ENCODE measurements around the gene ADAMTS12. TPM values are rescaled to one million over a fixed set of nuclear protein-coding genes. Genes with fewer than 3 reads are reported as not detected.

The ADAMTS12 gene
- total and polyA plus RNA-seq, 10 of the 15 experiments (the other 5 are each of a cell fraction or from before 2014, with no cell fraction given) = 0.11 to 35.8 (median 20.7) TPM

DNA sequence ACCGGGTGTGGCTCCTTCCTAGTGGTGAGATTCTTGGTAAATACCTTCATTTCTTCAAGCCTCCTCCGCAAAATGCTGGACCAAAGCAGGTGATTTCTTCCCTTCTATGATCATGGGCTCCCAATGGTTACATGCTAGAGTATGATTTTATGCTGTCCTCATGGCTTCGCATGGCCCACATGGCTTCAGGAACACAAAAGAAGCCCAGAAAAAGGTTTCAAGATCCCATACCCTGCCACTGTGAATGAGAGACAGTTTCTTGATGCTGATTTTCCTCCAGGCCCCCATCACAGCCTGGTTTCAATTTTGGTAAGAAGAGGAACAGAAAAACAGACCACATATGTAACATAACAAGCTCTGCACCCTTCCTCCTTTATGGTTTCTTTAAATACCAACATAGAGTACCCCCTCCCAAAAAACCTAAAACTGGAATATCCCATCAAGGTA is 42.0 kb upstream of the ADAMTS12 start:
- SMC1A ChIA-PET (ENCODE audit: uncharacterized antibody, unreplicated experiment) = interaction anchor here (0.7 to 7.4 kb wide), 42 partner anchors 11 to 767 kb away, joined by 3 to 80 read pairs (median 5); partner anchors contain the start of genes ADAMTS12 and TARS1
- peak overlapping the region; percentile 55 for H2AFZ ChIP-seq (ENCODE audit: control insufficient read depth, low read depth, low read length)
- DNase-seq (ENCODE audit: low read depth, low spot score) = peak; percentile 77
- TF ChIP-seq, protein P1, sequence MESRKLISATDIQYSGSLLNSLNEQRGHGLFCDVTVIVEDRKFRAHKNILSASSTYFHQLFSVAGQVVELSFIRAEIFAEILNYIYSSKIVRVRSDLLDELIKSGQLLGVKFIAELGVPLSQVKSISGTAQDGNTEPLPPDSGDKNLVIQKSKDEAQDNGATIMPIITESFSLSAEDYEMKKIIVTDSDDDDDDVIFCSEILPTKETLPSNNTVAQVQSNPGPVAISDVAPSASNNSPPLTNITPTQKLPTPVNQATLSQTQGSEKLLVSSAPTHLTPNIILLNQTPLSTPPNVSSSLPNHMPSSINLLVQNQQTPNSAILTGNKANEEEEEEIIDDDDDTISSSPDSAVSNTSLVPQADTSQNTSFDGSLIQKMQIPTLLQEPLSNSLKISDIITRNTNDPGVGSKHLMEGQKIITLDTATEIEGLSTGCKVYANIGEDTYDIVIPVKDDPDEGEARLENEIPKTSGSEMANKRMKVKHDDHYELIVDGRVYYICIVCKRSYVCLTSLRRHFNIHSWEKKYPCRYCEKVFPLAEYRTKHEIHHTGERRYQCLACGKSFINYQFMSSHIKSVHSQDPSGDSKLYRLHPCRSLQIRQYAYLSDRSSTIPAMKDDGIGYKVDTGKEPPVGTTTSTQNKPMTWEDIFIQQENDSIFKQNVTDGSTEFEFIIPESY (IDR thresholded peaks at IDR 0.05) = no peak
- no peak for TF ChIP-seq LARP7 (IDR thresholded peaks at IDR 0.05)
- TF ChIP-seq TCF12 (IDR thresholded peaks at IDR 0.05; ENCODE audit: low read depth, low read length) = peak; percentile 85
- TF ChIP-seq SMAD5 (IDR thresholded peaks at IDR 0.05; ENCODE audit: low read depth) = no peak
- TF ChIP-seq BRCA1 (IDR thresholded peaks at IDR 0.05; ENCODE audit: low read depth, low read length) = no peak
- TF ChIP-seq NFXL1 (IDR thresholded peaks at IDR 0.05; ENCODE audit: borderline replicate concordance) = no peak
- TF ChIP-seq BHLHE40 (IDR thresholded peaks at IDR 0.05; ENCODE audit: borderline replicate concordance in 1 of 2, low read depth in 2 of 2, low read length in 1 of 2) = peak; percentile 57 to 64; a peak in 2 of 4 replicates
- TF ChIP-seq SIN3A (IDR thresholded peaks at IDR 0.05; ENCODE audit: low read depth, low read length) = no peak
- TF ChIP-seq TARDBP (IDR thresholded peaks at IDR 0.05; ENCODE audit: borderline replicate concordance) = no peak
- TF ChIP-seq BACH1 (IDR thresholded peaks at IDR 0.05; ENCODE audit: borderline replicate concordance) = peak; percentile 60; the same call in 1 of the 2 replicates
- TF ChIP-seq KAT2A (conservative IDR thresholded peaks at IDR 0.05; ENCODE audit: control insufficient read depth, low read depth, low read length) = no peak
- TF ChIP-seq SREBF2 (IDR thresholded peaks at IDR 0.05; ENCODE audit: low read length) = no peak
- peak; percentile 47; the same call in 1 of the 2 replicates for TF ChIP-seq ATF7 (IDR thresholded peaks at IDR 0.05; ENCODE audit: low read depth)
- no peak for TF ChIP-seq KLF5 (IDR thresholded peaks at IDR 0.05; ENCODE audit: partially characterized antibody)
- no peak for TF ChIP-seq HCFC1 (IDR thresholded peaks at IDR 0.05; ENCODE audit: low read length)
- peak in 1 of 2 experiments; percentile 65; a peak in 1 of 4 replicates for TF ChIP-seq ETV6 (conservative IDR thresholded peaks at IDR 0.05 in 1 of 2, IDR thresholded peaks at IDR 0.05 in 1 of 2; ENCODE audit: borderline replicate concordance in 1 of 2, low read depth in 1 of 2)
- TF ChIP-seq CREB1 (IDR thresholded peaks at IDR 0.05; ENCODE audit: low read depth) = 0 out of 2 replicates have a peak, but pooled peaks have one; percentile 42
- TF ChIP-seq ZNF622 (IDR thresholded peaks at IDR 0.05) = no peak
- 0 out of 2 replicates have a peak, but pooled peaks have one; percentile 67 for TF ChIP-seq STAT3 (IDR thresholded peaks at IDR 0.05; ENCODE audit: low read depth, low read length)
- TF ChIP-seq, protein P2, sequence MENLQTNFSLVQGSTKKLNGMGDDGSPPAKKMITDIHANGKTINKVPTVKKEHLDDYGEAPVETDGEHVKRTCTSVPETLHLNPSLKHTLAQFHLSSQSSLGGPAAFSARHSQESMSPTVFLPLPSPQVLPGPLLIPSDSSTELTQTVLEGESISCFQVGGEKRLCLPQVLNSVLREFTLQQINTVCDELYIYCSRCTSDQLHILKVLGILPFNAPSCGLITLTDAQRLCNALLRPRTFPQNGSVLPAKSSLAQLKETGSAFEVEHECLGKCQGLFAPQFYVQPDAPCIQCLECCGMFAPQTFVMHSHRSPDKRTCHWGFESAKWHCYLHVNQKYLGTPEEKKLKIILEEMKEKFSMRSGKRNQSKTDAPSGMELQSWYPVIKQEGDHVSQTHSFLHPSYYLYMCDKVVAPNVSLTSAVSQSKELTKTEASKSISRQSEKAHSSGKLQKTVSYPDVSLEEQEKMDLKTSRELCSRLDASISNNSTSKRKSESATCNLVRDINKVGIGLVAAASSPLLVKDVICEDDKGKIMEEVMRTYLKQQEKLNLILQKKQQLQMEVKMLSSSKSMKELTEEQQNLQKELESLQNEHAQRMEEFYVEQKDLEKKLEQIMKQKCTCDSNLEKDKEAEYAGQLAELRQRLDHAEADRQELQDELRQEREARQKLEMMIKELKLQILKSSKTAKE (IDR thresholded peaks at IDR 0.05; ENCODE audit: low read depth, poor library complexity, severe bottlenecking) = peak; percentile 57
- TF ChIP-seq NR2C1 (IDR thresholded peaks at IDR 0.05) = no peak
- no peak for TF ChIP-seq POLR2A (IDR thresholded peaks at IDR 0.05; ENCODE audit: low read depth, low read length)

More for the DNA sequence above, 42.0 kb upstream of the ADAMTS12 start:
- in situ Hi-C loops (cut with MboI) (loop anchor here (5.0 kb wide), 1 partner anchor 491 kb away; the partner anchor contains the start of gene TARS1), intact Hi-C loops (cut with micrococcal nuclease; ENCODE audit: unreplicated experiment) (loop anchor here (1.0 to 2.0 kb wide), 6 partner anchors 83 to 497 kb away; partner anchors contain the start of gene TARS1)
- H3K79me2 ChIP-seq (ENCODE audit: control insufficient read depth, insufficient read depth, low read length) = no peaks in the 10 kb centered on the region
- no peaks in the 10 kb centered on the region; a peak in 1 of 4 replicates for H3K27me3 ChIP-seq (replicated peaks in 1 of 2; ENCODE audit: control insufficient read depth in 2 of 2, insufficient read depth in 2 of 2, low read length in 1 of 2)
- RAD21 ChIA-PET (ENCODE audit: unreplicated experiment) = interaction anchor here (0.7 to 8.8 kb wide), 37 partner anchors 8 to 501 kb away, joined by 3 to 111 read pairs (median 5); partner anchors contain the start of genes ADAMTS12 and TARS1
- H3K27ac ChIP-seq (ENCODE audit: control insufficient read depth, insufficient read depth) = peak overlapping the region; percentile 90
- peaks cover 29% of the 10 kb centered on the region for H3K4me1 ChIP-seq (ENCODE audit: control insufficient read depth, insufficient read depth, low read length)
- H3K4me3 ChIP-seq = no peak overlapping the region
- FAIRE-seq (peak; percentile 90), ATAC-seq (peak; percentile 90)
- H3K4me2 ChIP-seq (ENCODE audit: control insufficient read depth, insufficient read depth) = peak overlapping the region; percentile 82
- 46% methylated on average over 3 of the region's 3 CpGs for WGBS (ENCODE audit: insufficient coverage, insufficient replicate concordance, low lambda C conversion rate, missing lambda C conversion rate)
- no TSS peak for BruUV-seq (replicated peaks)
- POLR2A ChIA-PET = interaction anchor here (0.5 to 2.4 kb wide), 5 partner anchors 87 to 498 kb away, joined by 3 to 9 read pairs (median 5); no protein-coding TSS in a partner anchor
- CTCF ChIA-PET = interaction anchor here (0.6 to 6.6 kb wide), 55 partner anchors 8 to 511 kb away, joined by 3 to 96 read pairs (median 4); partner anchors contain the start of genes ADAMTS12 and TARS1
- no peaks in the 10 kb centered on the region; the same call in 2 of the 3 replicates for H3K9me3 ChIP-seq (replicated peaks; ENCODE audit: control insufficient read depth, insufficient read depth, low read length)
- no peaks in the 10 kb centered on the region for H4K20me1 ChIP-seq (ENCODE audit: control insufficient read depth, insufficient read depth)
- H3K9ac ChIP-seq (ENCODE audit: control insufficient read depth, insufficient read depth, low read length) = peak overlapping the region; percentile 47
- H3K36me3 ChIP-seq (ENCODE audit: control insufficient read depth in 2 of 2, insufficient read depth in 2 of 2, low read length in 1 of 2) = no peaks in the 10 kb centered on the region
